GM19452 (cell line): Measurements from ENCODE around the gene MORC3.
"Not testable (repeated sequence)": the region's sequence is repeated elsewhere in the genome, so short reads cannot be mapped to it uniquely, and the experiment has no call there.

ENCODE experiments used
- ATAC-seq: cut with Tn5 transposase; IDR thresholded peaks from one replicate; pipeline ENCODE4 v1.9.1; 2021; ENCODE audit not compliant: unreplicated experiment

MORC3 gene

GRCh38 chr21:36323032-36323431 lies 3.0 kb downstream of the MORC3 start:
- no peak for ATAC-seq

GRCh38 chr21:36325373-36326010 lies 5.5 kb downstream of the MORC3 start:
- ATAC-seq: no peak

- peak; percentile 61 for ATAC-seq
Observed at GRCh38 chr21:36330904-36331303, 10.9 kb downstream of the MORC3 start.

- ATAC-seq: no peak
Observed at GRCh38 chr21:36337099-36337509, 17.1 kb downstream of the MORC3 start.

GRCh38 chr21:36338975-36339374 lies 19.0 kb downstream of the MORC3 start:
- ATAC-seq: no peak

- not testable (repeated sequence) for ATAC-seq
Observed at GRCh38 chr21:36342581-36342980, 22.6 kb downstream of the MORC3 start.

GRCh38 chr21:36344931-36345330 lies 24.9 kb downstream of the MORC3 start:
- ATAC-seq: no peak

GRCh38 chr21:36347278-36347961 lies 27.4 kb downstream of the MORC3 start:
- no peak for ATAC-seq

GRCh38 chr21:36347962-36348328 lies 27.9 kb downstream of the MORC3 start:
- ATAC-seq: no peak

- ATAC-seq: no peak
Observed at GRCh38 chr21:36349315-36349714, 29.3 kb downstream of the MORC3 start.

- ATAC-seq: no peak
Observed at GRCh38 chr21:36350282-36350910, 30.4 kb downstream of the MORC3 start.

GRCh38 chr21:36354918-36355680 lies 35.1 kb downstream of the MORC3 start:
- no peak for ATAC-seq

- no peak for ATAC-seq
Observed at GRCh38 chr21:36355868-36356267, 35.9 kb downstream of the MORC3 start.

GRCh38 chr21:36359185-36359584 lies 39.2 kb downstream of the MORC3 start:
- ATAC-seq: no peak

GRCh38 chr21:36369064-36369685 lies 49.2 kb downstream of the MORC3 start:
- no peak for ATAC-seq

- no peak for ATAC-seq
Observed at GRCh38 chr21:36375994-36376393, 56.0 kb downstream of the MORC3 start.

GRCh38 chr21:36377391-36377842 lies 57.4 kb downstream of the MORC3 start:
- ATAC-seq: no peak

GRCh38 chr21:36379251-36379650 lies 59.3 kb downstream of the MORC3 start:
- no peak for ATAC-seq

GRCh38 chr21:36381841-36382589 lies 62.0 kb downstream of the MORC3 start:
- no peak for ATAC-seq

GRCh38 chr21:36382722-36383121 lies 62.7 kb downstream of the MORC3 start:
- ATAC-seq: not testable (repeated sequence)
